KMS-11 (cell line): Measurements from ENCODE around the gene LRRC37A3.

Experiments
- H2AFZ ChIP-seq: fragments of 200-600 bp; sonication (generic); 2 replicates; pipeline ENCODE4 v1.6.1; 2016; ENCODE audit warnings: antibody characterized with exemption, mixed run types, low read depth
- H3K27ac ChIP-seq: fragments of 200-600 bp; sonication (generic); 2 replicates; pipeline ENCODE4 v1.6.1; 2016; ENCODE audit warnings: mild to moderate bottlenecking, mixed run types
- H3K27me3 ChIP-seq: fragments of 200-600 bp; sonication (generic); 2 replicates; pipeline ENCODE4 v1.6.1; 2017; ENCODE audit warnings: mild to moderate bottlenecking, low read depth, mixed run types, moderate library complexity; ENCODE audit not compliant: insufficient read depth
- H3K36me3 ChIP-seq: fragments of 200-600 bp; sonication (generic); 2 replicates; pipeline ENCODE4 v1.6.1; 2017; ENCODE audit warnings: mild to moderate bottlenecking, mixed run types; ENCODE audit not compliant: insufficient read depth
- H3K4me1 ChIP-seq: fragments of 200-600 bp; sonication (generic); 2 replicates; pipeline ENCODE4 v1.6.1; 2016; ENCODE audit warnings: mild to moderate bottlenecking, low read depth, mixed run types; ENCODE audit not compliant: poor library complexity, severe bottlenecking
- H3K4me2 ChIP-seq: fragments of 200-600 bp; sonication (generic); 2 replicates; pipeline ENCODE4 v1.7.0; 2016; ENCODE audit warnings: mild to moderate bottlenecking, mixed run types
- H3K4me3 ChIP-seq: fragments of 200-600 bp; sonication (generic); IDR thresholded peaks from 2 replicates; pipeline ENCODE4 v1.6.1; 2017; ENCODE audit warnings: low read depth, low read length, mixed read lengths; ENCODE audit not compliant: insufficient read depth
- H3K79me2 ChIP-seq: fragments of 200-600 bp; sonication (generic); 2 replicates; pipeline ENCODE4 v1.6.1; 2016; ENCODE audit warnings: low read depth, mixed run types; ENCODE audit not compliant: insufficient read depth
- H3K9ac ChIP-seq: fragments of 200-600 bp; sonication (generic); 2 replicates; pipeline ENCODE4 v1.6.1; 2016; ENCODE audit warnings: mild to moderate bottlenecking, mixed run types
- H4K20me1 ChIP-seq: fragments of 200-600 bp; sonication (generic); 2 replicates; pipeline ENCODE4 v1.6.1; 2016; ENCODE audit warnings: mild to moderate bottlenecking, mixed run types; ENCODE audit not compliant: insufficient read depth
- CTCF ChIP-seq: fragments of 200-600 bp; sonication (generic); conservative IDR thresholded peaks from 2 replicates; pipeline ENCODE4 v1.6.1; 2017; ENCODE audit warnings: low read depth, mild to moderate bottlenecking, antibody characterized with exemption, low read length, moderate library complexity, mixed read lengths

Gene LRRC37A3

GRCh38 chr17:64941761-64942160 is 22.5 kb upstream of the LRRC37A3 start:
- no peak overlapping the region for H3K9ac ChIP-seq
- TF ChIP-seq CTCF = no peak
- no peaks in the 10 kb centered on the region for H3K36me3 ChIP-seq
- no peak overlapping the region for H3K27ac ChIP-seq
- no peaks in the 10 kb centered on the region for H3K27me3 ChIP-seq
- H3K4me1 ChIP-seq = no peaks in the 10 kb centered on the region
- H3K4me3 ChIP-seq = no peak overlapping the region
- no peaks in the 10 kb centered on the region for H4K20me1 ChIP-seq
- H3K4me2 ChIP-seq = no peak overlapping the region
- H2AFZ ChIP-seq = no peak overlapping the region
- no peaks in the 10 kb centered on the region for H3K79me2 ChIP-seq

DNA sequence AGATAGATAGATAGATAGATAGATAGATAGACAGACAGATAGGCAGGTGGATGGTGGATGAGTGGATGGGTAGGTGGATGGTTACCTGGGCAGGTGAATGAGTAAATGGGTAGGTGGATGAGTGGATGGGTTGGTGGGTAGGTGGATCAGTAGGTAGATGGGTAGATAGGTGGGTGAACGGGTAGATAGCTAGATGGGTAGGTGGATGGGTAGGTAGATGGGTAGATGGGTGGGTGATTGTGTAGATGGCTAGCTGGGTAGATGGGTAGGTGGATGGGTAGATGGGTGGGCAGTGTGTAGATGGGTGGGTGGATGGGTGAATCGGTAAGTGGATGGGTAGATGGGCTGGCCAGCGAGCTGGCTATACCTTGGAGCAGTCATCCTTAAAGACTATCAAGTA is 21.8 kb upstream of the LRRC37A3 start:
- H3K79me2 ChIP-seq = no peaks in the 10 kb centered on the region
- no peak overlapping the region for H3K9ac ChIP-seq
- H3K4me3 ChIP-seq = no peak overlapping the region
- H3K27ac ChIP-seq = no peak overlapping the region
- no peaks in the 10 kb centered on the region for H4K20me1 ChIP-seq
- H3K36me3 ChIP-seq = no peaks in the 10 kb centered on the region
- no peaks in the 10 kb centered on the region for H3K27me3 ChIP-seq
- H3K4me2 ChIP-seq = no peak overlapping the region
- no peak overlapping the region for H2AFZ ChIP-seq
- no peak for TF ChIP-seq CTCF
- no peaks in the 10 kb centered on the region for H3K4me1 ChIP-seq

GRCh38 chr17:64940055-64940454 is 20.8 kb upstream of the LRRC37A3 start:
- Histone ChIP-seq H3K4me3 (no peak overlapping the region), H3K27ac (no peak overlapping the region), H4K20me1 (no peaks in the 10 kb centered on the region), H3K27me3 (no peaks in the 10 kb centered on the region), H3K4me2 (no peak overlapping the region), H3K9ac (no peak overlapping the region), H3K36me3 (no peaks in the 10 kb centered on the region), H3K79me2 (no peaks in the 10 kb centered on the region), H3K4me1 (no peaks in the 10 kb centered on the region), H2AFZ (no peak overlapping the region)
- no peak for TF ChIP-seq CTCF

DNA sequence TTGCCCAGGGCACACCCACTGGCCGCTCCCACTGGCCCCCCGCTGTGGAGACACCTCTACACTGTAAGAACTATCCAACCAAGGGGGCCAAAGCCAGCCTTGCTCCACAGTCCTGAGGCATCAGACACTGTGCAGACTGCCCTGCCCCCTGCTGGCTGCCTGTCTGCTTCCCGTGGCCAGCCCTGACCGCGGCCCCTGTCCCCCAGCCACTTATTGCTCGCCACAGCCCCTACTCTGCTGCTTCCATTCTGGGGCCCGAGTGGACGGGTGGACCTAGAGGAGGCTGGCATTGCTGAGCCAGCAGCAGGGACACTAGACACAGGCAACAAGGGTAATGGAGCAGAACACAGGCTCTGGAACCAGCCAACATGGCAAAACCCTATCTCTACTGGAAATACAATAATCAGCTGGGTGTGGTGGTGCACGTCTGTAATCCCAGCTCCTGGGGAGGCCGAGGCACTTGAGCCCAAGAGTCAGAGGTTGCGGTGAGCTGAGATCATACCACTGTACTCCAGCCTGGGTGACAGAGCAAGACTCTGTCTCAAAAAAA is 19.7 kb upstream of the LRRC37A3 start:
- H3K4me3 ChIP-seq = no peak overlapping the region
- H4K20me1 ChIP-seq = no peaks in the 10 kb centered on the region
- no peaks in the 10 kb centered on the region for H3K36me3 ChIP-seq
- no peaks in the 10 kb centered on the region for H3K27me3 ChIP-seq
- H3K4me2 ChIP-seq = no peak overlapping the region
- H3K79me2 ChIP-seq = no peaks in the 10 kb centered on the region
- no peak overlapping the region for H2AFZ ChIP-seq
- TF ChIP-seq CTCF = peak; percentile 69
- H3K27ac ChIP-seq = no peak overlapping the region
- H3K4me1 ChIP-seq = no peaks in the 10 kb centered on the region
- no peak overlapping the region for H3K9ac ChIP-seq
